ENCODE measurements around the gene MATK.

The MATK gene

GRCh38 chr19:3746371-3747056 is 39.7 kb downstream of the MATK start:
- DNase-seq = no peak

- DNase-seq = no peak
These were observed 40.7 kb downstream of the MATK start for GRCh38 chr19:3745363-3746045.

GRCh38 chr19:3743486-3743885 is 42.7 kb downstream of the MATK start:
- DNase-seq = peak; percentile 55 to 66

- no peak for DNase-seq
These were observed 45.8 kb downstream of the MATK start for GRCh38 chr19:3740431-3740830.

- DNase-seq = no peak
These were observed 47.5 kb downstream of the MATK start for GRCh38 chr19:3738477-3739220.

- DNase-seq = no peak
These were observed 48.5 kb downstream of the MATK start for GRCh38 chr19:3737487-3738205.

- DNase-seq = no peak
These were observed 50.0 kb downstream of the MATK start for GRCh38 chr19:3736106-3736724.

GRCh38 chr19:3734310-3734600 is 51.9 kb downstream of the MATK start:
- DNase-seq = no peak

- peak; percentile 21 to 32 for DNase-seq
These were observed 52.5 kb downstream of the MATK start for GRCh38 chr19:3733549-3734309.

GRCh38 chr19:3732108-3732507 is 54.1 kb downstream of the MATK start:
- DNase-seq = no peak

GRCh38 chr19:3730457-3730958 is 55.7 kb downstream of the MATK start:
- DNase-seq = no peak

Data from Kasumi-1 (cell line).